HPDE6-E6E7 (cell line): Measurements from ENCODE around the gene TBC1D3I.
"Not testable (repeated sequence)": the region's sequence is repeated elsewhere in the genome, so short reads cannot be mapped to it uniquely, and the experiment has no call there.

ENCODE experiments used
- DNase-seq: peaks from one replicate; pipeline ENCODE4 v3.0.0; 2011; ENCODE audit warnings: missing footprints; ENCODE audit errors: extremely low spot score

The TBC1D3I gene

GRCh38 chr17:36264470-36264869 is at the start of gene TBC1D3I:
Gene TBC1D3I (minus strand): TSS chr17:36264570. CDS start chr17:36262985, 1,585 bp downstream.
- not testable (repeated sequence) for DNase-seq

- DNase-seq = not testable (repeated sequence)
These were observed 30.8 kb upstream of the TBC1D3I start for GRCh38 chr17:36295161-36295560.

- not testable (repeated sequence) for DNase-seq
These were observed 25.7 kb upstream of the TBC1D3I start for GRCh38 chr17:36289965-36290612.

- DNase-seq = not testable (repeated sequence)
These were observed 19.8 kb upstream of the TBC1D3I start for GRCh38 chr17:36284219-36284618.

- DNase-seq = not testable (repeated sequence)
These were observed 18.9 kb upstream of the TBC1D3I start for GRCh38 chr17:36283256-36283655.

- not testable (repeated sequence) for DNase-seq
These were observed 22.3 kb downstream of the TBC1D3I start for GRCh38 chr17:36242046-36242445.

- not testable (repeated sequence) for DNase-seq
These were observed 34.7 kb downstream of the TBC1D3I start for GRCh38 chr17:36229644-36230043.

- not testable (repeated sequence) for DNase-seq
These were observed 41.4 kb downstream of the TBC1D3I start for GRCh38 chr17:36222967-36223366.

GRCh38 chr17:36221581-36222100 is 42.7 kb downstream of the TBC1D3I start:
- DNase-seq = not testable (repeated sequence)

- not testable (repeated sequence) for DNase-seq
These were observed 43.4 kb downstream of the TBC1D3I start for GRCh38 chr17:36220737-36221580.

GRCh38 chr17:36219556-36219955 is 44.8 kb downstream of the TBC1D3I start:
- not testable (repeated sequence) for DNase-seq

- not testable (repeated sequence) for DNase-seq
These were observed 48.7 kb downstream of the TBC1D3I start for GRCh38 chr17:36215406-36216308.

GRCh38 chr17:36214918-36215317 is 49.5 kb downstream of the TBC1D3I start:
- DNase-seq = no peak

- no peak for DNase-seq
These were observed 50.7 kb downstream of the TBC1D3I start for GRCh38 chr17:36213695-36214094.

GRCh38 chr17:36212966-36213365 is 51.4 kb downstream of the TBC1D3I start:
- no peak for DNase-seq

- DNase-seq = no peak
These were observed 52.1 kb downstream of the TBC1D3I start for GRCh38 chr17:36212272-36212605.

GRCh38 chr17:36211484-36212271 is 52.7 kb downstream of the TBC1D3I start:
- not testable (repeated sequence) for DNase-seq

- DNase-seq = not testable (repeated sequence)
These were observed 53.7 kb downstream of the TBC1D3I start, which contains the start of gene CCL4L2 for GRCh38 chr17:36210439-36211211. Gene CCL4L2 (plus strand): TSS chr17:36211063.

- DNase-seq = no peak
These were observed 54.8 kb downstream of the TBC1D3I start for GRCh38 chr17:36209575-36209974.

GRCh38 chr17:36207383-36207782 is 57.0 kb downstream of the TBC1D3I start:
- DNase-seq = not testable (repeated sequence)
